Colonic mucosa (tissue), 4 donors: ENCODE data around the gene ITGA1. TPM values are rescaled to one million over a fixed set of nuclear protein-coding genes. Genes with fewer than 3 reads are reported as not detected.

Experiments
- DNase-seq: peaks from one replicate; pipeline ENCODE4 v3.0.0-alpha.2; 2020
- H3K27ac ChIP-seq: fragments of 200-600 bp; one replicate; pipeline ENCODE4 v1.8.0; 2021
- H3K27me3 ChIP-seq: fragments of 200-600 bp; one replicate; pipeline ENCODE4 v1.8.0; 2021
- H3K36me3 ChIP-seq: fragments of 200-600 bp; one replicate; pipeline ENCODE4 v1.8.0; 2021
- H3K4me1 ChIP-seq: fragments of 200-600 bp; one replicate; pipeline ENCODE4 v1.8.0; 2021; ENCODE audit warnings: mild to moderate bottlenecking
- H3K4me3 ChIP-seq: fragments of 200-600 bp; one replicate; pipeline ENCODE4 v1.8.0; 2021
- H3K9ac ChIP-seq, 2 donors: one replicate each; pipeline ENCODE4 v1.7.0; 2013; ENCODE audit warnings: control low read depth in 2 of 2, low read depth in 2 of 2, low read length in 2 of 2
- H3K9me3 ChIP-seq: fragments of 200-600 bp; one replicate; pipeline ENCODE4 v1.8.0; 2021
- CTCF ChIP-seq: fragments of 200-600 bp; IDR thresholded peaks from one replicate; pipeline ENCODE4 v1.8.0; 2022; ENCODE audit warnings: antibody characterized with exemption, mild to moderate bottlenecking
- intact Hi-C: fragments of 100-400 bp; cut with DNase I; formaldehyde crosslinking; loops from one replicate; pipeline ENCODE4 v1.14.1; 2022
- total RNA-seq, 2 donors: library from RNA; stranded (reverse); fragmentation: NEBNext Ultra II Directional in 1 of 2; extraction: Animal tissue kit (Norgen Biotek cat#: 25700) in 1 of 2; gene quantifications; one replicate each; pipeline ENCODE4 v1.2.1, GENCODE V29; 2021
- donor health status: healthy.
- donor health status: DM: no; HTN: no; CAD: no.
- donor health status: DM: no; HTN: no; CAD: no.

Gene ITGA1
- total RNA-seq, 2 donors from 2014 or later = 19.2 to 52.5 TPM

- Histone ChIP-seq H3K27me3 (no peaks in the 10 kb centered on the region), H3K4me3 (no peak overlapping the region), H3K4me1 (no peaks in the 10 kb centered on the region), H3K9ac (no peak overlapping the region), H3K27ac (no peak overlapping the region), H3K36me3 (no peaks in the 10 kb centered on the region), H3K9me3 (no peaks in the 10 kb centered on the region)
- intact Hi-C loops = no loop called here
- DNase-seq = no peak
- TF ChIP-seq CTCF = no peak
These were observed 193.8 kb downstream of the ITGA1 start for GRCh38 chr5:52981507-52981906.

DNA sequence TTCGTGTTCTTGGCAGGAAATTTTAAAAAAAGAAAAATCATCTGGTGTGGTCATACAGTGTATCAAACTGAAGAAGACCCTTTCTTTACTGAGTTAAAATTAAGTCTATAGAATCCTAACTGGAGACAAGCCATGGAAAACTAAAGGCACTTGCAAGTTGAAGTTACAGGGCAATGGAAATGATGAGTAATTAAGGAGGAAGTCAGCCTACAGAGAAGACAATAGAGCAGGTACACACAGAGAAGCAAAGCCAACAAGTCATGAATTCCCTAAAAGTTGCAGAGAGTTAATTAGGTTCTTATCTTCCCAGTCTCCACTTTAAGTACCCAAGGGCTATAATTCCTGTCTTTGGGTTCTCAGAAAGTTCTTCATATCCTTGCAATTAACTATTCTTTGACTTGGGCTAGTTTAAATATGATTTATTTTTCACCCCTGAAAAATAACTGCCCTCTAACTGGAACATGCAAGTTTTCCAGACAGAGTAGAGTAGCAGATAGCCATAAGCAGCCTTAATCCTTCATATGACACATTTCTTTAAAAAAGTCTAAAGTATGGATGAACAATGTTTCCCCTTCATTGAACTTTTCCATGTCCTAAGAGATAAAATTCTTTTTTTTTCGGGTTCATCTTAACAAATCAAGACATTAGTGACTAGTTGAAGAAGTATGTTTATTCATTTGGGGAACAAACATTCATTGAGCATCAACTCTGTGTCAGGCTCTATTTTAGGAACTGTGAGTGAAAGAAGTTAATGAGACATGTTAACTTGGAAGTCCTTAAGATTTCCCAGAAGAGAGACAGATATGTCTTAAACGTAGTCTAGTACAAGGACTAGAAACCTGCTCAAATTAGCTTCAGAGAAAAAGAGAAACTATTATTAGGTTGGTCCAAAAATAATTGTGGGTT is 196.3 kb downstream of the ITGA1 start:
- Histone ChIP-seq H3K4me3 (no peak overlapping the region), H3K4me1 (no peaks in the 10 kb centered on the region), H3K9me3 (no peaks in the 10 kb centered on the region), H3K36me3 (no peaks in the 10 kb centered on the region), H3K27ac (no peak overlapping the region), H3K9ac (no peak overlapping the region), H3K27me3 (no peaks in the 10 kb centered on the region)
- intact Hi-C loops = no loop called here
- no peak for DNase-seq
- no peak for TF ChIP-seq CTCF

DNA sequence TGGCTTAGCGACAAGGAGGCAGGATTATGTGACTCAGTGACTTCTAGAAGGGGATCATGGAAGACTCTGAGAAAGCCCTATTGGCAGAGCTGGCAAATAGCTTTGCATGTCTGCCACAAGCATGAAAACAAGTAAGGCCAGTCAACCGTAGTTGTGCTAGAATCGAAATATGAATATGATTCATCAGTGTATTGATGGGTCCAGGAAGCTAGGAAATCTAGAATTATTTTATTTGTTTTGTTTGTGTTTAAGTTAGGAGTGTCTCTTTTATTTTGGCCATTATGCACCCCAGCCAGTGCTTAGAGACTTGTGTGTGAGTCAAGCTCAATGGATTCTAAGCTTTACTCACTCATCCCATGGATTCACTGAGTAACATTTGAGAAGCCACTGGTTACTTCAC is 197.6 kb downstream of the ITGA1 start:
- Histone ChIP-seq H3K9ac (no peak overlapping the region), H3K36me3 (no peaks in the 10 kb centered on the region), H3K9me3 (no peaks in the 10 kb centered on the region), H3K27me3 (no peaks in the 10 kb centered on the region), H3K4me1 (no peaks in the 10 kb centered on the region), H3K4me3 (no peak overlapping the region), H3K27ac (no peak overlapping the region)
- intact Hi-C loops = no loop called here
- no peak for TF ChIP-seq CTCF
- no peak for DNase-seq

DNA sequence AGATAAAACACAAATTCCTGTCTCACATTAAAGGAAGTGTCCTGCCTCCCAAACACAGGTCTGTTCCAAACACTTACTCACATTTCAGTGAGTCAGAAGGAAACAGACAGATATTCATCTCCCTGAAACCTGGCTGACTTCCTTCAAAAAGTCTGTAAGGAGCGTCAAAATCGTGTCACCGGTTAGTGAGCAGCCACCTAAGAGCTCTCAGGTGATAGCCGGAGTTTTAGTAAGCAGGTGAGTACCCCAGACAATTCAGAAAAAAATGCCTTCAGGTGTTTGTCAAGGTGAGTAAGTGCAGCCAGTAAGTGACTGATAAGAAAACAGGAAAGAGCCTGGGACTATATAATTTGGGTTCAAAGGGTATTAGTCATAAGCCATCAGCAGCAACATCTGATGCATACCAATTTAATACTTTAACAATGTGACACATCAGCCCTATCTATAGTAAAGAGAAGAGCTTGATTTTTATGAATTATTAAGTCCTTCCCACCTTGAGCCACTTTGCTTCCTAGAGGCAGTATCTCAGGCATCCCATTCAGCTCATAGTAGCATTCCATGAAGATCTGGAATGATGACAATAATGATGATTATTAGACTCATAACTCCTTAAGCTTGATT is 200.1 kb downstream of the ITGA1 start:
- peak overlapping the region; percentile 62 for H3K27ac ChIP-seq
- no peak overlapping the region for H3K9ac ChIP-seq
- H3K4me3 ChIP-seq = no peak overlapping the region
- no peaks in the 10 kb centered on the region for H3K27me3 ChIP-seq
- no peak for DNase-seq
- no peak for TF ChIP-seq CTCF
- no peaks in the 10 kb centered on the region for H3K36me3 ChIP-seq
- H3K4me1 ChIP-seq = no peaks in the 10 kb centered on the region
- no peaks in the 10 kb centered on the region for H3K9me3 ChIP-seq
- intact Hi-C loops = no loop called here

DNA sequence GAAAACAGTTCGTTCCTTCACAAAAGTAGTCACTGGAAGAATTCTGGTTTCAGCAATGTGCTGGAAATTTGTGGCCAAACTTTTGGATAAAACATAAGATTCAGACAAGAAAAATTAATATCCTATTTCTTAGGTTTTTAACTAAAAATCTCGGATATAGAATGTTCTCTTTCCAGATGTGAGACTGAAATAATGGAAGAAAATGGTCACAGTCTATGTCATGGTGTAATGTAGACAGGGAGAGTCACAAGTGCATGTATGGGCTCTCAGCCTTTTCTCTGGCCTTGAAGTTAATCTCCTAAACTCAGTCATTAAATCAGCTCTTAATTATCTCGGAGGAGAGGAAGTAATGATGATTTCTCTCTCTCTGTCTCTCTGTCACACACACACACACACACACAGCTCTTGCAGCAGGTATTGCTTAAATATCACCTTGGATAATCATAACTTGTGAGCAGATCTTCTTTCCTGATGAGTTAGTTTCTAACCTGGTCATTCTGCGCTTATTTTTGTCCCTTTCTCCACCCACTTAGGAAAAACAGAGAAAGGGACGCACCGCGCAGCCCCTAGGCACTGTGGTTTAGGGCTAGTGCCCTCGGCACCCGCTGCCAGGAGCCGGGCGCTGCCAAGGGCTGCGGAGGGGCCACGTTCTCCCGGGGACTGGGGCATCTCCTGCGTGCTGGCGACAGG is 200.8 kb downstream of the ITGA1 start:
- Histone ChIP-seq H3K27ac (peak overlapping the region; percentile 62), H3K4me3 (peak overlapping the region; percentile 70), H3K36me3 (no peaks in the 10 kb centered on the region), H3K9ac (peak overlapping the region; percentile 62 to 80), H3K27me3 (no peaks in the 10 kb centered on the region), H3K9me3 (no peaks in the 10 kb centered on the region), H3K4me1 (no peaks in the 10 kb centered on the region)
- no peak for DNase-seq
- intact Hi-C loops = no loop called here
- TF ChIP-seq CTCF = no peak
